ENCODE results near the gene SLC4A5.
"Not testable (repeated sequence)": the region's sequence is repeated elsewhere in the genome, so short reads cannot be mapped to it uniquely, and the experiment has no call there.

SLC4A5 gene

DNA sequence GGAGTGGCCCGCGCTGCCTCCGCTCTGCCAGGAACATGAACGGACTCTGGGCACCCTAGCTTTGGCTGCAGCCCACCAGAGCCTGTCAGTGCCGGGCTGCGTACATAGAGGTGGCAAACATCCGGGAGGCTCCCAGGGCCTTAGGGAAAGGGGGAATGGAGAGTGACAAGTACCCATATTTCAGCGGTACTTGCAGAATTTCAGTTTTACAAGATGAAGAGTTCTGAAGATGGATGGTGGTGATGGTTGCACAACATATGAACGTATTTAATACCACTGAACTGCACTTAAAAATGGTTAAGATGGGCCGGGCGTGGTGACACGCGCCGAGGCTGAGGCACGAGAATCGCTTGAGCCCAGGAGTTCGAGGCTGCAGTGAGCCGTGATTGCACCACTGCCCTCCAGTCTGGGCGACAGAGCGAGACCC is 143.9 kb downstream of the SLC4A5 start:
- DNase-seq (ENCODE audit: low read depth in 2 of 2), result no peak

GRCh38 chr2:74198461-74199274 is 144.5 kb downstream of the SLC4A5 start, which contains the start of gene MTHFD2:
Gene MTHFD2 (plus strand): TSS chr2:74198615. CDS start chr2:74198642, 27 bp downstream.
- peak; percentile 83 to 90 for DNase-seq (ENCODE audit: low read depth in 2 of 2)

DNA sequence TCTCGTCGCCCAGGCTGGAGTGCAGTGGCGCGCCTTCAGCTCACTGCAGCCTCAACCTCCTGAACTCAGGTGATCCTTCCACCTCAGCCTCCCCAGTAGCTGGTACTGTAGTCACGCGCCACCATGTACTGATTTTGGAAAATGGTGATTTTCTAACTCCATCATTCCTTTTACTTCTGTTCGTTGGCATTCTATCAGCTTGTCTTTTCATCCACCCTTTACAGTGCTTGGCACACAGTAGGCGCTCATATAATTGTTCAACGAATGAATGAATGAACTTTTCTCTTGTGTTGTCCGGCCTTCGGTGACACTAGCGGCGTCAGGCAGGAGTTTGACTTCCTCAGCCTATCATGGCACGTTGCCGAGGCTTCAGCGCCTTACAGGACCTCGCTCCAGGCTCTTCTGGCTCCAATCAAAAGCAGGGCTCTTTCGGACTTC is 145.2 kb downstream of the SLC4A5 start:
- DNase-seq (ENCODE audit: low read depth in 2 of 2), result no peak

DNA sequence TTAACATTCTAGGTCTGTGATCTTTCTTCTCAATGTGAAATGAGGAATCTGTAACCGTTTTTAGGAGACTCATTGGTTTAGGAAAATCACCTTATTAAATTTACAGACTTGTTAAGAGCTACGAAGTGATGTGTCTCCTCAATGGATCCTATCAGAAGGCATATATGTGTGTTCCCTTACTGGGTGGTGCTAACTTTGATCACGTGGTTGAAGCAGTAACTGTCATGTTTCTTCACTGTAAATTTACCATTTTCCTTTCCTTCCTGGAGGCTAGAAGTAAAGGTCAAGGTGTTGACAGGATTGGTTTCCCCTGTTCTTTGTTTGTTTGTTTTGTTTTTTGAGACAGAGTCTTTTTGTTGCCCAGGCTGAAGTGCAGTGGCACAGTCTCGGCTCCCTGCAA is 146.2 kb downstream of the SLC4A5 start:
- DNase-seq (ENCODE audit: low read depth in 2 of 2), result no peak

DNA sequence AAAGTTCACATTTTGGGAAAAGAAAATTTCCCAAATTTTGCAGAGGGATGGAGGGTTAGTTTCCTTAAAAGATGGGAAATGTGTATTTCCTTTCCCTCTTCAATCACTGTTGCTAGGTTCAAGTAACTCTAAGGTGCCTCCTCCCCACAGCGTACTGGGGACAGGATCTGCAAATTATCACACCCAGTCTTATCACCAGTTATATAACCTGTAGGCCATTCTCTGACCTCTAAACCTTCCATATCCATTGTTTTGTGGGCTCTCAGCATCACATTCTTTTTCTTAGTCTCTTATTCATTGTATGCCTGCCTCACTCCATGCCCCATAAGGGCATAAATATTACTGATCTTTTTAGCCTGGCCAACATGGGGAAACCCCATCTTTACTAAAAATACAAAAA is 148.4 kb downstream of the SLC4A5 start:
- DNase-seq (ENCODE audit: low read depth in 2 of 2), result no peak

DNA sequence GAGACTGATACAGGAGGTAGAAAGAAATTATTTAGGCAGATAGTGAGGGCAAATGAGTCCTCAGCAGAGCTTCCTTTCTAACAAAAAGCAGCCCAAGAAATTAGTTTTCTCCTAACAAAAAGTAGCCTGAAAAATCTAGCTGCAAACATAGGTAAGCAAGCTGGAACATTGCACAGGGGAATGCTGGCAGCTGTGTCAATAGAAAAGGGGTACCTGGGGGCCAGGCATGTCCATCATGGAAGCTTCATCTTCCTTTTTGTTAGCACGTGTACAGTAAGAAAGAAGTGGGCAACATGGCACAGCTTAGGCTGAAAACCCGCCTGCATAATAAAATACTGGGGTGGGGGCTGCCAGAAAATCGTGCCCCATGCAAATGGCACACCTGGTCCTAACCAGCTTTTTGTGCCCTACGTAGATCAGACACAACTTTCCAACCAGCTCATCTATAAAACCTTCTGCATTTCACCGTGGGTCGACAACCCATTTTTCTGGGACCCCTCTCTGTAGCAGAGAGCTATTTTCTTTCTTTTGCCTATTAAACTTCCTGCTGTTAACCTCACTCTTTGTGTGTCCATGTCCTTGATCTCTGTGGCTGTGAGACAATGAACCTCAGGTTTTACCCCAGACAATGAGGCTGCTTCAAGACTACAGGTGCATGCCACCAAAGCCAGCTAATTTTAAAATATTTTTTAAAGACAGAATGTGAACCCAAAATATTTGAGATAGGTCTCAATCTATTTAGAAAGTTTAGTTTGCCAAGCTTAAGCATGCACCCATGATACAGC is 151.4 kb downstream of the SLC4A5 start:
- no peak for DNase-seq (ENCODE audit: low read depth in 2 of 2)

DNA sequence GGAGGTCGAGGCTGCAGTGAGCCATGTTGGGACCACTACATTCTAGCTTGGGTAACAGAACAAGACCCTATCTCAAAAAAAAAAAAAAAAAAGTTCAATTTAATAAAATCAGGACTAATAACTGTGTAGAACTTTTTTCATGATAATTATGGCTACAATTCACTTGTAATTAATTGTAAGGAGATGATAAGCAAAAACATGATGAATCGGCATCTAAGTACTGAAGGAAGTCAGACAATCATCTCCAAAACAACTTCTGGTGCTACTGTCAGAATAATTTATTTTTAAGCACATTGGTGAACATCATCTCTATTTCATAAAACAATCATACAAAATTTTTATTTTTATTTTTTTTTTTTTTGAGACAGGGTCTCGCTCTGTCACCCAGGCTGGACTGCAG is 154.5 kb downstream of the SLC4A5 start:
- DNase-seq (ENCODE audit: low read depth in 2 of 2), result no peak

- DNase-seq (ENCODE audit: low read depth in 2 of 2), result no peak
Observed at GRCh38 chr2:74188018-74188601, 155.1 kb downstream of the SLC4A5 start.

GRCh38 chr2:74186706-74187105 is 156.5 kb downstream of the SLC4A5 start:
- not testable (repeated sequence) for DNase-seq (ENCODE audit: low read depth in 2 of 2)

GRCh38 chr2:74186038-74186437 is 157.2 kb downstream of the SLC4A5 start:
- no peak for DNase-seq (ENCODE audit: low read depth in 2 of 2)

- no peak for DNase-seq (ENCODE audit: low read depth in 2 of 2)
Observed at GRCh38 chr2:74183878-74184277, 159.3 kb downstream of the SLC4A5 start.

DNA sequence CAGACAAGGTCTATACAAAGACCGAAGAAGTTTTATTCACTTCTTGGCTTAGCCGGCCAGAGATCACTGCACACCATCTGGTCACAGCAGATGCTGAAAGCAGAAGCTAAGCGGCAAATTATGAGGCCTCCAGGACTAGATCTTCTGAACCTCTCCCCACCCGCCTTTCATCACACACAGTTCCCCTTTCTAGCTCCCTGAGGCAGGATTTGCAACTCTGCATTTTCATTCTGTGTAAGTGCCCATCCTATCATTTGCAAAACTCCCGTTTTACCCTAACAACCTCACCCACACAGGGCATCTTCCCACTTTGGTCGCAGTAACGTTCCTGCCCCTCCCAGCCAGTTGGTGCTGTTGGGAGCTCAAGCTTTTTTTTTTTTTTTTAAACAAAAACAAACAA is 161.5 kb downstream of the SLC4A5 start:
- DNase-seq (ENCODE audit: low read depth in 2 of 2), result no peak

- DNase-seq (ENCODE audit: low read depth in 2 of 2), result no peak
Observed at GRCh38 chr2:74179063-74179865, 164.0 kb downstream of the SLC4A5 start.

DNA sequence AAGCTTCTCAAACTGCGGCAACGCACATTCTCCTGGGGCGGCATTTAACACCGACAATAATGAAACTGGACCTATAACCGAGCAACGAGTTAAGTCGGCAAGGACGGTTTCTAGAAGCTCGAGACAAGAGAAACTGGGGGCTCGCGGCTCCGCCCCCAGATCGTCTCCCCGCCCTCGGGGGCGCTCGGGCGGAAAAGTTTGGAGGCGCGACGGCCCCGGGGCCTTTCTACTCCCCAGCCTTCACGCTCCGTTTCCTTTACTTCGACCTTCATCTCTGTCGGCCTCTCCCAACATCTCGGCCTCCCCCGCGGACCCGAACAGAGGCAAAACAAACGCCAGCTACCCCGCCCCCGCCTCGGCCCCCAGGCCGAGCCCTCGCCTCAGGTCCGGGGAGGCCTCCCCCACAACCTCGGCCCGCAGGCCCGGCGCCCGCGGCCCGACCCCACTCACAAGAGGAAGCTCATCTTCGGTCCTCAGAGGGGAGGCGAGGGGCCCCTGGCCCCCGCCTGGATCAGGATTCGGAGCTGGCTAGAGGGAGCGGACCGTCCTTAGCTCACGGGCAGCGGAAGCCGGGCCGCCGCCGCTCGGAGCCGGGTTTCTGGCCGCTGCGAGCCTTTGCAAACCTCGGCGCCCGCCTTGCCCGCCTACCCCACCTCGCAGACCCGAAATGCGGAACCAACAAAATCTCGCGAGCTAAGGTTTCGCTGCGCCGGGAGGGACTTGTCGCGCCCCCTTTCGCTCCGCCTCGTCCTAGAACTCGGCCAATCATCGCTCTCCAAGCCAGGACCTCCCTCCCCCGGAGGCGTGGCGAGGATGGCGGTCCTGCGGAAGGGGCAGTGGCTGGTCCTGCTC is 164.8 kb downstream of the SLC4A5 start, which contains the start of gene MOB1A:
MOB1A (minus strand) TSS at position 669 of the 852 bp plus-strand sequence; CDS start at position 464, 205 bp downstream.
- peak; percentile 93 to 98 for DNase-seq (ENCODE audit: low read depth in 2 of 2)

- DNase-seq (ENCODE audit: low read depth in 2 of 2), result no peak
Observed at GRCh38 chr2:74177696-74178095, 165.5 kb downstream of the SLC4A5 start.

DNA sequence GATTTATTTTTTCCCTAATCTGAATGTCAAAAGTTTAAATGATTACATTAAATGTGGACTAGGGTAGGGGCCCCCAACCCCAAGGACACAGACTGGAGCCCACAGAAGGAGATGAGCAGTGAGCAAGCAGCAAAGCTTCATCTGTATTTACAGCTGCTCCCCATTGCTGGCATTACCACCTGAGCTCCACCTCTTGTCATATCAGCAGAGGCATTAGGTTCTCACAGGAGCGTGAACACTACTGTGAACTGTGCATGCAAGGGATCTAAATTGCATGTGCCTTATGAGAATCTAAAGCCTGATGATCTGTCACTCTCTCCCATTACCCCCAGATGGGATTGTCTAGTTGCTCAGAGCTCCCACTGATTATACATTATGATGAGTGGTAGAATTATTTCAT is 168.3 kb downstream of the SLC4A5 start:
- DNase-seq (ENCODE audit: low read depth in 2 of 2), result no peak

DNA sequence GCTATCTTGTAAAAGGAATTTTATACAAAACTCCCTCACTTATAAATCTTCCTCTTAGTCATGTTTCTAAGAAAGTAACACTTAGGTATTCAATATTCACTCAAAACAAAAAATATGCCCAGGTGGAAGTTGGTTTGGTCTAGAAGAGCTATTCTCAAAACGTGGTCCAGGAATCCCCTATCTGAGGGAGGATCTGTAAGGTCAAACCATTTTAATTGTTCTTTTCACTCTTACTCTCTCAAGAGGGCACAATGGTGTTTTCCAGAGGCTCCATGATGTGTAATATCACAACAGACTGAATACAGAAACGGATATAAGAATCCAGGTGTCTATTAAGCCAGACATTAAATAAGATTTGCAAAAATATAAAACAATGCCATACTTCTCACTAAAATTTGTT is 174.5 kb downstream of the SLC4A5 start:
- no peak for DNase-seq (ENCODE audit: low read depth in 2 of 2)
